GM21619 (cell line): Measurements from ENCODE around the gene ABCA7.

Experiments used
- ATAC-seq: cut with Tn5 transposase; IDR thresholded peaks from one replicate; pipeline ENCODE4 v1.9.1; 2021; ENCODE audit not compliant: unreplicated experiment

The ABCA7 gene

GRCh38 chr19:1084024-1084868 lies 44.3 kb downstream of the ABCA7 start:
- ATAC-seq, result no peak

GRCh38 chr19:1085053-1085658 lies 45.2 kb downstream of the ABCA7 start:
- ATAC-seq, result no peak

GRCh38 chr19:1085676-1086442 lies 46.0 kb downstream of the ABCA7 start:
- no peak for ATAC-seq

- ATAC-seq, result no peak
Observed at GRCh38 chr19:1086613-1087012, 46.7 kb downstream of the ABCA7 start.

- no peak for ATAC-seq
Observed at GRCh38 chr19:1087813-1088415, 48.0 kb downstream of the ABCA7 start.

GRCh38 chr19:1088416-1089010 lies 48.6 kb downstream of the ABCA7 start:
- no peak for ATAC-seq

- no peak for ATAC-seq
Observed at GRCh38 chr19:1089126-1089771, 49.3 kb downstream of the ABCA7 start.

GRCh38 chr19:1089891-1090290 lies 50.0 kb downstream of the ABCA7 start:
- no peak for ATAC-seq

GRCh38 chr19:1090731-1091543 lies 51.0 kb downstream of the ABCA7 start:
- no peak for ATAC-seq

GRCh38 chr19:1091544-1092175 lies 51.8 kb downstream of the ABCA7 start:
- no peak for ATAC-seq

- ATAC-seq, result no peak
Observed at GRCh38 chr19:1093330-1093729, 53.4 kb downstream of the ABCA7 start.

GRCh38 chr19:1093811-1094553 lies 54.1 kb downstream of the ABCA7 start:
- no peak for ATAC-seq

- no peak for ATAC-seq
Observed at GRCh38 chr19:1094655-1094977, 54.7 kb downstream of the ABCA7 start.

GRCh38 chr19:1094978-1095701 lies 55.2 kb downstream of the ABCA7 start, which contains the start of gene POLR2E:
Gene POLR2E (minus strand): TSS chr19:1095375. CDS start chr19:1095315, 60 bp downstream.
- ATAC-seq, result peak; percentile 80

- no peak for ATAC-seq
Observed at GRCh38 chr19:1097810-1098176, 57.9 kb downstream of the ABCA7 start.

- no peak for ATAC-seq
Observed at GRCh38 chr19:1098177-1099051, 58.5 kb downstream of the ABCA7 start.

GRCh38 chr19:1101337-1101698 lies 61.4 kb downstream of the ABCA7 start:
- ATAC-seq, result no peak
